HepG2 (cell line): ENCODE data around the gene EPS8L3. TPM values are rescaled to one million over a fixed set of nuclear protein-coding genes. Genes with fewer than 3 reads are reported as not detected.

Experiments used
- ARID3A ChIP-seq: IDR thresholded peaks from 2 replicates; pipeline ENCODE4 v1.6.1; 2012; ENCODE audit warnings: low read depth, low read length, improper control_type of control experiment
- ARNT ChIP-seq: fragments of 450-650 bp; IDR thresholded peaks from 2 replicates; pipeline ENCODE4 v1.6.1; 2017
- CBX5 ChIP-seq: sonication (generic); formaldehyde crosslinking; IDR thresholded peaks from 2 replicates; pipeline ENCODE4 v1.4.0; 2020; ENCODE audit warnings: missing genetic modification reagents, borderline replicate concordance
- CTCF ChIP-seq: sonication (generic); formaldehyde crosslinking; IDR thresholded peaks from 2 replicates; pipeline ENCODE4 v1.5.0; 2020; ENCODE audit warnings: mild to moderate bottlenecking, missing genetic modification reagents, moderate library complexity
- DPF2 ChIP-seq: sonication (generic); formaldehyde crosslinking; IDR thresholded peaks from 2 replicates; pipeline ENCODE4 v1.4.0; 2020; ENCODE audit warnings: mild to moderate bottlenecking, low read depth, missing genetic modification reagents, borderline replicate concordance
- EP300 ChIP-seq, 3 experiments: sonication (generic) in 1 of 3; formaldehyde crosslinking in 1 of 3; IDR thresholded peaks; 2 replicates each; pipeline versions ENCODE4 v1.5.1 to v1.6.1; 2011 to 2020; ENCODE audit warnings: low read depth in 2 of 3, low read length in 2 of 3, borderline replicate concordance in 1 of 3, improper control_type of control experiment in 1 of 3, mild to moderate bottlenecking in 1 of 3, missing genetic modification reagents in 1 of 3, moderate library complexity in 1 of 3
- HMG20A ChIP-seq: IDR thresholded peaks from 2 replicates; pipeline ENCODE4 v1.6.1; 2016; ENCODE audit warnings: borderline replicate concordance
- HNRNPLL ChIP-seq: fragments of 200-400 bp; formaldehyde crosslinking; IDR thresholded peaks from 2 replicates; pipeline ENCODE4 v1.6.1; 2017; ENCODE audit warnings: mild to moderate bottlenecking, low read depth, low read length; ENCODE audit not compliant: poor library complexity, severe bottlenecking
- JUNB ChIP-seq: sonication (generic); formaldehyde crosslinking; IDR thresholded peaks from 2 replicates; pipeline ENCODE4 v1.8.0; 2022; ENCODE audit warnings: missing genetic modification reagents, mild to moderate bottlenecking, borderline replicate concordance
- LCORL ChIP-seq, 2 experiments: fragments of 450-650 bp in 1 of 2; sonication (generic) in 1 of 2; formaldehyde crosslinking in 1 of 2; IDR thresholded peaks; 2 replicates each; pipeline versions ENCODE4 v1.5.0 to v1.6.1; 2017 to 2020; ENCODE audit warnings: antibody characterized with exemption in 1 of 2, missing genetic modification reagents in 1 of 2
- MAFF ChIP-seq: IDR thresholded peaks from 2 replicates; pipeline ENCODE4 v1.6.1; 2011; ENCODE audit warnings: low read depth, low read length, improper control_type of control experiment
- MTF2 ChIP-seq: sonication (generic); formaldehyde crosslinking; IDR thresholded peaks from 2 replicates; pipeline ENCODE4 v1.5.0; 2020; ENCODE audit warnings: missing genetic modification reagents, borderline replicate concordance
- NCOA5 ChIP-seq: sonication (generic); formaldehyde crosslinking; IDR thresholded peaks from 2 replicates; pipeline ENCODE4 v1.4.0; 2020; ENCODE audit warnings: missing genetic modification reagents
- PHF20 ChIP-seq: sonication (generic); formaldehyde crosslinking; IDR thresholded peaks from 2 replicates; pipeline ENCODE4 v1.5.0; 2020; ENCODE audit warnings: mild to moderate bottlenecking, missing genetic modification reagents
- PITX1 ChIP-seq: sonication (generic); formaldehyde crosslinking; IDR thresholded peaks from 2 replicates; pipeline ENCODE4 v1.5.1; 2020; ENCODE audit warnings: mild to moderate bottlenecking, missing genetic modification reagents
- RARA ChIP-seq: IDR thresholded peaks from 2 replicates; pipeline ENCODE4 v1.6.1; 2016; ENCODE audit warnings: missing genetic modification reagents, missing compliant biosample characterization
- SNRNP70 ChIP-seq: fragments of 200-400 bp; formaldehyde crosslinking; IDR thresholded peaks from 2 replicates; pipeline ENCODE4 v1.6.1; 2017; ENCODE audit warnings: mild to moderate bottlenecking, low read depth, low read length, moderate library complexity
- SP2 ChIP-seq: sonication (generic); formaldehyde crosslinking; IDR thresholded peaks from 2 replicates; pipeline ENCODE4 v1.5.1; 2020; ENCODE audit warnings: mild to moderate bottlenecking, missing genetic modification reagents
- TAF15 ChIP-seq: fragments of 200-400 bp; formaldehyde crosslinking; IDR thresholded peaks from one replicate; pipeline ENCODE4 v1.6.1; 2018; ENCODE audit warnings: mild to moderate bottlenecking, low read depth, low read length; ENCODE audit not compliant: poor library complexity, severe bottlenecking
- ZNF251 ChIP-seq: sonication (generic); formaldehyde crosslinking; IDR thresholded peaks from 2 replicates; pipeline ENCODE4 v1.9.0; 2021; ENCODE audit warnings: mild to moderate bottlenecking, missing genetic modification reagents
- ZNF563 ChIP-seq: sonication (generic); formaldehyde crosslinking; IDR thresholded peaks from 2 replicates; pipeline ENCODE4 v1.8.0; 2022; ENCODE audit warnings: mild to moderate bottlenecking, moderate library complexity, missing genetic modification reagents
- ZNF605 ChIP-seq: sonication (generic); formaldehyde crosslinking; IDR thresholded peaks from 2 replicates; pipeline ENCODE4 v1.8.0; 2022; ENCODE audit warnings: mild to moderate bottlenecking, missing genetic modification reagents
- ZNF747 ChIP-seq: sonication (generic); formaldehyde crosslinking; IDR thresholded peaks from 2 replicates; pipeline ENCODE4 v1.8.1; 2023; ENCODE audit warnings: missing genetic modification reagents, mild to moderate bottlenecking, borderline replicate concordance
- ZNF776 ChIP-seq: sonication (generic); formaldehyde crosslinking; IDR thresholded peaks from 2 replicates; pipeline ENCODE4 v1.4.0; 2020; ENCODE audit warnings: mild to moderate bottlenecking, missing genetic modification reagents
- ZNF792 ChIP-seq: IDR thresholded peaks from 2 replicates; pipeline ENCODE4 v1.6.1; 2016
- polyA plus RNA-seq, 8 experiments: library from polyadenylated mRNA; depleted of rRNA in 3 of 8; stranded (reverse) in 7 of 8; unstranded in 1 of 8; fragments of >200 nt; fragmentation: Illumina TruSeq in 4 of 8; extraction: Trizol in 4 of 8; gene quantifications; 2 replicates each; pipeline versions ENCODE4 v1.2.1 to v1.2.3, GENCODE V29; 2011 to 2016; ENCODE audit warnings: low read depth in 4 of 8, missing spikeins in 1 of 8, mixed read lengths in 1 of 8; ENCODE audit not compliant: insufficient read depth in 1 of 8
- total RNA-seq, 5 experiments: library from RNA; depleted of rRNA; stranded (reverse); fragments of >200 nt; fragmentation: Illumina TruSeq; extraction: Trizol; gene quantifications; 2 replicates each; pipeline ENCODE4 v1.2.3, GENCODE V29; 2016; ENCODE audit warnings: low read depth in 1 of 5
- TF ChIP-seq, protein P1 (sequence below): sonication (generic); formaldehyde crosslinking; IDR thresholded peaks from 2 replicates; pipeline ENCODE4 v1.8.0; 2022; ENCODE audit warnings: low read depth, missing genetic modification reagents

EPS8L3 gene
- total and polyA plus RNA-seq, 2 of the 13 experiments (the other 11 are each of a cell fraction or from before 2014, with no cell fraction given), result 18.2 to 106 TPM

DNA sequence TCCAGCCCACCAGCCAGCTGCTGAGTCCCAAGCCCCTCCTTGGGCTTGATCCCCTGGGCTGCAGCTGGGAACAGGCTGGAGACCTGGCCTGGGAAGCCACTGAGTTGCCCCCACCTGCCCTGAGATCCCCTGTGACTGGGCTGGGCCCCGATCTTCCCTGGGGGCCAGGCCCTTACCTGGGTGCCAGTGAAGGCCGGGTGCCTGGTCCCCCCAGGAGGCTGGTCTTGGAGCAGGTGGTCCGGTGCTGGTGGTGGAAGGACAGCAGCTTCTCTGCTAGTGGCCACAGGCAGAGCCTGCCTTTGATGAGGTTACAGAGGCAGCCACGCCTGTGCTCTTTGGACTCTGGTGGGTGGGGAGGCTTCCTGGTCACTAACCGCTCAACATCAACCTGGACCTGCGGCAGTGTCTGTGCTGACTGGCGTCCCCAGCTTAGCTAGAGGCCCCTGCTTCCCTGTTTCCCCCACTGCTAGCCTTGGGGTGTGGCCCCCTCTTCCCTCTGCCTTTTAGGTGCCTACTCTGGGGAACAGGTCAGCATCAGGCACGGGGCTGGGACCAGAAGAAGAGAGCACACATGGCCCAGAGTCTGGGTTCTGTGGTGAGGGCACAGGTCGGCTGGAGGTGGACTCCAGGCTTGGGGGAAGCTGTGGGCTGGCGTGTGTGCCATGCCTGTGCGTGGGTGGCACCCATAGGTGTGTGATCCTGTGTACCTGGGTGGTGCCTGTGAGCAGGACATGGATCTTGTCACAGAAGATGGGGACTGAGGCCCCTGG lies at the start of gene EPS8L3 (continued):
- TF ChIP-seq NCOA5 (CRISPR knock-in tag), result no peak
- no peak for TF ChIP-seq TAF15
- peak; percentile 79; the same call in 1 of the 2 replicates for TF ChIP-seq ZNF563 (CRISPR knock-in tag)
- no peak for TF ChIP-seq MAFF
- no peak for TF ChIP-seq LCORL (IDR thresholded peaks at IDR 0.05)
- peak; percentile 86 for TF ChIP-seq LCORL (CRISPR knock-in tag; IDR thresholded peaks at IDR 0.05)
- TF ChIP-seq PHF20 (CRISPR knock-in tag), result no peak
- peak; percentile 39; the same call in 1 of the 2 replicates for TF ChIP-seq CBX5 (CRISPR knock-in tag)
- TF ChIP-seq SP2, result no peak
- peak; percentile 70 for TF ChIP-seq PITX1 (CRISPR knock-in tag)
- no peak for TF ChIP-seq JUNB
- TF ChIP-seq ZNF605 (CRISPR knock-in tag), result no peak
- TF ChIP-seq, protein P1, sequence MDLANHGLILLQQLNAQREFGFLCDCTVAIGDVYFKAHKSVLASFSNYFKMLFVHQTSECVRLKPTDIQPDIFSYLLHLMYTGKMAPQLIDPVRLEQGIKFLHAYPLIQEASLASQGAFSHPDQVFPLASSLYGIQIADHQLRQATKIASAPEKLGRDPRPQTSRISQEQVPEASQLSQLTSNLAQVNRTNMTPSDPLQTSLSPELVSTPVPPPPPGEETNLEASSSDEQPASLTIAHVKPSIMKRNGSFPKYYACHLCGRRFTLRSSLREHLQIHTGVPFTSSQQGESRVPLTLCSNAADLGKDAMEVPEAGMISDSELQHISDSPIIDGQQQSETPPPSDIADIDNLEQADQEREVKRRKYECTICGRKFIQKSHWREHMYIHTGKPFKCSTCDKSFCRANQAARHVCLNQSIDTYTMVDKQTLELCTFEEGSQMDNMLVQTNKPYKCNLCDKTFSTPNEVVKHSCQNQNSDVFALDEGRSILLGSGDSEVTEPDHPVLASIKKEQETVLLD, result no peak
- TF ChIP-seq ZNF792 (CRISPR knock-in tag), result peak; percentile 87; the same call in 1 of the 2 replicates
- no peak for TF ChIP-seq MTF2 (CRISPR knock-in tag)
- peak; percentile 77; the same call in 1 of the 2 replicates for TF ChIP-seq HMG20A
- TF ChIP-seq CTCF (CRISPR knock-in tag), result peak; percentile 26; the same call in 1 of the 2 replicates
- peak; percentile 91 for TF ChIP-seq ZNF747 (CRISPR knock-in tag)
- TF ChIP-seq HNRNPLL, result peak; percentile 44
- TF ChIP-seq SNRNP70, result no peak
- 0 out of 2 replicates have a peak, but pooled peaks have one; percentile 38 for TF ChIP-seq DPF2
- peak in 1 of 2 experiments; percentile 32; a peak in 1 of 4 replicates for TF ChIP-seq EP300 (IDR thresholded peaks at IDR 0.05; ENCODE audit: low read depth in 2 of 2, low read length in 2 of 2)
- TF ChIP-seq EP300 (CRISPR knock-in tag; IDR thresholded peaks at IDR 0.05; ENCODE audit: borderline replicate concordance), result no peak
- no peak for TF ChIP-seq ARID3A
- no peak for TF ChIP-seq ZNF251 (CRISPR knock-in tag)
- no peak for TF ChIP-seq ARNT
- peak; percentile 49; the same call in 1 of the 2 replicates for TF ChIP-seq RARA (CRISPR knock-in tag)
- TF ChIP-seq ZNF776, result peak; percentile 82; the same call in 1 of the 2 replicates
